SHP77 (cell line): Measurements from ENCODE around the gene ZNF230.

Experiments
- DNase-seq, 2 experiments: peaks; one replicate each; lab custom pipeline; 2025; lab: John Stamatoyannopoulos, UW

ZNF230 gene

DNA sequence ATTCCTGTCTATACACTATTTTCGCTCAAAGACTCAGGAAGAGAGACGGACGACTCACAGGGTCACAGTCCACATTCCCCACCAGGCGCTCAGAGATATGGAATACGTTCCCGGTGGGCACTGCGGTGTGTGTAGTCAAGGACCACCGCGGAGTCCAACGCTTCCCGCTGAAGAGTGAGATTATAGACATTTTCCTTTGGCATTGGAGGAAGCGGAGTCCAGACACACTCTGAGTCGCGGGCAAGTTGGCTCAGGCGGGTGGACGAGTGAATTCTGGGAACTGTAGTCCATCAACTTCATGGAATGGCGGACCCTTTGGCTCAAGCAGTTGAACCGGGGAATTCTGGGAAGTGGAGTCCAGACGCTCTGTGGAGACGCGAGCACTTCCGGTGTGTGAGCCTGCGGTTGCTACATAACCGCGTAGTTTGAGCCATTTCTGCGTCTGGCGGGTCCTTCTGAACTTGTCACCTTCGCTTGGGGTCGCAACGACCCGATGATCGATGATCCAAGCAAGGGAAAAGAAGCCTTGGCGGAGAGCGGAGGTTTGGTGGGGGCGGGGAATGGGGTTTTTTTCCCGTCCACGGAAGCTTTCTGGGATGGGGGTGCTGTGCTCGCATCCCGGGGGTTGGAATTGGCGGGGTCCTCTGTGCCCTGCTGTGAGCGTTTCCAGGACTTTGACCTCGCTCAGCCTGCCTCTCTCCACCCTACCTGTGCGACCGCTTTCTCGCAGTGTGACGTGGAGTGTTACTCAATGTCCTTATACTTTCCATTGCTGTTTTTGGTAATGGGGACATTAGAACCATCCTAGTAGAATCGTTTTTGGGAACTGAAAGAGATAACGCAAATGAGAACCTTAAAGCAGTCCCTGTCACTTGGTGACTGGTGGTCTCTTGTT is at the start of gene ZNF230:
ZNF230 (plus strand) TSS at position 392 of the 895 bp plus-strand sequence. CDS start 4,122 bp downstream, outside the sequence.
- peak; percentile 95 to 97 for DNase-seq

DNA sequence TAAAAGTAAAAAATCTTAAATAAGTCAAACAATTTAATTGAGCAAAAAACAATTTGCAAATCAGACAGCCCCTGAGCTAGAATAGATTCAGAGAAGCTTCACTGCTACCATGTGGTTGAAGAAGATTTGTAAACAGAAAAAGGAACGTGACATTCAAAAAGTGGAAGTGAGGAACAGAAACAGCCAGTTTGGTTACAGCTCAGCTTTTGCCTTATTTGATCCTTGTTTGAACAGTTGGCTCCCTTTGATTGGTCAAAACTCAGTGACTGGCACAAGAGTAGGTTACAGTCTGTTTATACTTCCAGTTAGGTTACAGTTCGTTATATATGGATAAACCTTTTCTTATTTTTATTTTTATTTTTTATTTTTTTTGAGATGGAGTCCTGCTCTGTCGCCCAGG is 45.9 kb upstream of the ZNF230 start:
- DNase-seq, result no peak

DNA sequence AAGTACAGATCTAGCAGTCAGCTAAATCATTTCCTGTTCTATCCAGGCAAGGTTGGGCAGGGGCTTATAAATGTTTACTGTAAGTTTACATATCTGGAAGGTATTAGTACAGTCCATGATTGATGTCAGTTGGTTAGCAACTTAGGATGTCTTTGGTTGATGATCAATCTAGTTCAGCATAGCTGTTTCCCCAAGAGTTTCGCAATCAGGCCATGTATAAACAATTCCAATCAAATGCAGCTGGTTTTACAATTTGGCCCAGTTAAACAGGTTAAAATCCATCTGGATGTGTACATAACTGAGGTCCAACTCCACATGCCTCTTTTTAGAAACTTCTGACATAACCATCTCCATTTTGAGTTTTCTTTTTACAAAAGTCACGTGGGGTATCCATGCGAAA is 44.9 kb upstream of the ZNF230 start:
- no peak for DNase-seq

- DNase-seq, result no peak
These were observed 42.3 kb upstream of the ZNF230 start for GRCh38 chr19:43960411-43960810.

- DNase-seq, result no peak
These were observed 36.6 kb upstream of the ZNF230 start for GRCh38 chr19:43966079-43966694.

- DNase-seq, result no peak
These were observed 26.0 kb upstream of the ZNF230 start for GRCh38 chr19:43976732-43977131.

- DNase-seq, result no peak
These were observed 19.2 kb upstream of the ZNF230 start for GRCh38 chr19:43983544-43983911.

DNA sequence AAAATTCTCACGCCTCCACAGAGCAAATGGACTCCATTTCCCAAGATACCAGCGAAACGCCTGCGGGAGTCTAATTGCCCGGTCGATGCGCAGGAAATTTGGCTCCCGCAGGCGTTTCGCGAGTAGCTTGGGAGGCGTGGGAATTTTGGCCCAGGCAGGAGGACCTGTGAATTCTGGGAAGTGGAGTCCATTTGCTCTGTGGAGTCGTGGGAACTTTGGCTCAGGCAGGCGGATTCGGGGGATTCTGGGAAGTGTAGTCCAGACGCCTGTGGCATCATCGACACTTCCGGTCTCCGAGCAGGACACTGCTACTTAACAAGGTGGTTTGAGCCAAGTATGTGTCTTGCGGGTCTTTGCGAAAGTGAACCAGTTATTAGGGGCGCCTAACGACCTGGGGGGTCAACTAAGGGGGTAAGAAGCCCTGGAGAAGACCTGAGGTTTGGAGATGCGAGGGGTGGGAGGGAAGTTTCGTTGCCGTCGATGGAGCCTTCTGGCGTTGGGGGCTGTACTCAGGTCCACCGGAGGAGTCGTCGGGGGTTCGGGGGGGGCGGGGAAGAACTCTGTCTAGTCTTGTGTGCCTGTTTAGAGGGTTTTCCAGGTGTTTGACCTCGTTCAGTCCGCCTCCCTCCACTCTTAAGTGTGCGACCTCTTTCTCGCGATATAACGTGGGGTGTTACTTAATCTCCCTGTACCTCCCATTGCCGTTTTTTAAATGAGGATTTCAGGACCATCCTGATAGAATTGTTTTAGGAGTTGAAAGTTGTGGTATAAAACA is 18.7 kb upstream of the ZNF230 start, which contains the start of gene ZNF155:
ZNF155 (plus strand) TSS at position 277 of the 775 bp plus-strand sequence. CDS start 4,356 bp downstream, outside the sequence.
- peak; percentile 98 for DNase-seq

- no peak for DNase-seq
These were observed 18.1 kb upstream of the ZNF230 start for GRCh38 chr19:43984687-43985000.

DNA sequence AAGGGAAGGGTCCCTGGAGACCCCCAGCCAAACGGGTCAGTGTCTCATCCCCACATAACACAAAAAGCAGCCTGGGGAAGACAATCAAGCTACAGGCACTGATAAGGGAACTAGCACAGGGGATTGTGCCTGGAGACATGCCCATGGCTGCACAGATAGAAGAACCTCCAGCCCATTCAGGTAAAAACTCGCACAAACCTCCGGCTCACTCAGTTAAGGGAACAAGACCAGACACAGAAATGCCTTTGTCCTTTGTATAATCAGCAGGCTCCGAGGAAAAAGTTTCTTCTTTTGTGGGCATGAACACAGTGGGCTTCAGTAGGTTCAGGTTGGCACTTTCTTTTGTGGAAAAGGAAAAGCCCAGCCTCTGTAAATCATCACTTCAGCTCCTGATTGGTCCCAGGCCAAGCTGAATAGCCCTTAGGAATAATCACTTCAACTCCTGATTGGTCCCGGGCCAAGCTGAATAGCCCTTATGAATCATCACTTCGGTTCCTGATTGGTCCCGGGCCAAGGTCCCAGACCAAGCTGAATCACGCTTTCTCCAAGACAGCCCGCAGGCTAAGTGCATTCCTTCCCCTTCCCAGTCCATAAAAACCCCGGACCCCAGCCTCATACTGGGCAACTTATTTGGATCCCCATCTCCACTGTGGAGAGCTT is 5.0 kb upstream of the ZNF230 start:
- DNase-seq, result no peak

DNA sequence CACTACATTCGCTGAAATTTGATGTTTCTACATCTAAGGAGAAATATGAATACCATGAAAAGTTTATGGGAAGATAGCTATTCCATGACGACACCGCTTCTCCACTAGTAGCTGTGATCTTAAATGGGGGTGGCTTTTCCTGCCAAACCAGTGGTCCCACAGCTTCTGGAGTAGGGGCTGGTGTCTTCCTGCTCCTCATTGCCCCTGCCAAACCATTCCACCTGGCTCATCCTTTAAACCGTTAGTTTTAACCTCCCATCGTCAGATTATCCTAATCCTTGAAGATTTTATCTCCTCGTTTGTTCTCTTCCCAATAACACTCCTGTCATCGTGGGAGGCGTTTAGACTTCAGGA is 568 bp upstream of the ZNF230 start:
- DNase-seq, result no peak

DNA sequence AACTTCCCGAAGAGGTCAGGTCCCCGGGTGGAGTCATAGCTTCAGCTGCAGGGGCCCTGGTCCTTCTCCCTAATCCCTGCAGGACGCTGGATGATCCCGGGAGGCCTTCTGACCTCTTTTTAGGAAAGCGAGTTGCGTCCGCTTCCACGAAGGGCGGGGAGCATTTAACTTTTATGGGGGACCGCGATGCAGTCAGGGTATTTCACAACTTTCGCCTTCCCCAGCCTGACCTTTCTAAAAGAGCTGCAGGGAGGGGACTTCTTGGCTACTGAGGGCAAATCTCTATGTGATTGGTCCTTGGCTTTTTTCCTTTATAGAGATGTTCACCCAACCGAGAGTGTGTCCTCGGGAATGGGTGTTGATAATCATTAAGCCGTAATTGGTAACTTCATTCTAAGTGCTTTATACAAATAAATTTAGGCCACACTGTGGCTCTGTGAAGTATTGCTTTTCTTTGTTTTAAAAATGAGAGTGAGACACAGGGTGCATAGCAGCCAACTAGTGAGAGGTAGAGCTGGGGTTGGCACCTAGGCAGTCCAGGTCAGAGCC is 778 bp downstream of the ZNF230 start:
- peak in 1 of 2 experiments; percentile 2 for DNase-seq

GRCh38 chr19:44005973-44006372 is 3.2 kb downstream of the ZNF230 start:
- no peak for DNase-seq

DNA sequence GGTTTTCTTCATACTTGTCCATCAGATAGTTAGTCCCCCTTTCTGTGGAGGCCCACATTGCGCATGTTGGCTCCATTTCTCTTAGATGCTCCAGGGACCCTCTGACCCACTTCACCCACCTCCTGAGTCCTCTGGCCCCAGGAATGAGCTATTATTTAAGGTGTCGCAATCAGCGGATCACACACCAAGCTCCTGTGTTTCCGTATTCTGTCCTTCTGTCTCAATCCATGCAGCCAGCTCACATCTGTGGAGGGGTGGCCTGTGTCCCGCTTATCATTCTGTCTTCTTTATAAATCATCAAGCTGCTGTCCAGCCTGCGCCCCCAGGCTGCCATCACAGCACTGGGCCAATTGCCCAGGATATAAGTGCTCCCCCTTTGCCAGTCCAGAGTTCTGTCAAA is 4.7 kb downstream of the ZNF230 start:
- DNase-seq, result no peak

GRCh38 chr19:44010468-44010867 is 7.7 kb downstream of the ZNF230 start:
- no peak for DNase-seq

DNA sequence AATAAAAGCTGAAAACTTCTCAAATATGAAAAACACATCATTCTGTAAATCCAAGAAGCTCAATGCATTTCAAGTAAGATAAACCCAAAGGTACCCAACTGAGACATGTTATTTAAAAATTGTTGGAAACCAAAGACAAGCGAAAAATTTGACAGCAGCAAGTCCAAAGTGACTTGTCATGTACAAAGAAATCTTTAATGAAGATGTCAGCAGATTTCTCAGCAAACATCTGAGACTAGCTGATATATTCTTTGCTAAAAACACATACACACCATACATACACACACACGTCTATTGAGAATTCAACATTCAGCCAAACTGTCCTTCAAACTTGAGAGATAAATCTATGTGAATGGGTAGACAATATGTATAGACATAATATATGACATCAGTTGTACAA is 16.7 kb downstream of the ZNF230 start:
- DNase-seq, result no peak

DNA sequence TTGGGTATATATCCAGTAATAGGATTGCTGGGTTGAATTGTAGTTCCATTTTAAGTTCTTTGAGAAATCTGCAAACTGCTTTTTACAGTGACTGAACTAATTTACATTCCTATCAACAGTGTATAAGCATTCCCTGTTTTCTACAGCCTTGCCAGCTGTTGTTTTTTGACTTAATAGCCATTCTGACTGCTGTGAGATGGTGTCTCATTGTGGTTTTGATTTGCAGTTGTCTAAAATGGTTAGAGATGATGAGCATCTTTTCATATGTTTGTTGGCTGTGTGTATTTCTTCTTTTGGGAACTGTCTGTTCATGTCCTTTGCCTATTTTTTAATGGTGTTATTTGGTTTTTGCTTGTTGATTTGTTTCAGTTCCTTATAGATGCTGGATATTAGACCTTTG is 18.5 kb downstream of the ZNF230 start:
- DNase-seq, result no peak

GRCh38 chr19:44024900-44025216 is 22.1 kb downstream of the ZNF230 start:
- DNase-seq, result no peak

DNA sequence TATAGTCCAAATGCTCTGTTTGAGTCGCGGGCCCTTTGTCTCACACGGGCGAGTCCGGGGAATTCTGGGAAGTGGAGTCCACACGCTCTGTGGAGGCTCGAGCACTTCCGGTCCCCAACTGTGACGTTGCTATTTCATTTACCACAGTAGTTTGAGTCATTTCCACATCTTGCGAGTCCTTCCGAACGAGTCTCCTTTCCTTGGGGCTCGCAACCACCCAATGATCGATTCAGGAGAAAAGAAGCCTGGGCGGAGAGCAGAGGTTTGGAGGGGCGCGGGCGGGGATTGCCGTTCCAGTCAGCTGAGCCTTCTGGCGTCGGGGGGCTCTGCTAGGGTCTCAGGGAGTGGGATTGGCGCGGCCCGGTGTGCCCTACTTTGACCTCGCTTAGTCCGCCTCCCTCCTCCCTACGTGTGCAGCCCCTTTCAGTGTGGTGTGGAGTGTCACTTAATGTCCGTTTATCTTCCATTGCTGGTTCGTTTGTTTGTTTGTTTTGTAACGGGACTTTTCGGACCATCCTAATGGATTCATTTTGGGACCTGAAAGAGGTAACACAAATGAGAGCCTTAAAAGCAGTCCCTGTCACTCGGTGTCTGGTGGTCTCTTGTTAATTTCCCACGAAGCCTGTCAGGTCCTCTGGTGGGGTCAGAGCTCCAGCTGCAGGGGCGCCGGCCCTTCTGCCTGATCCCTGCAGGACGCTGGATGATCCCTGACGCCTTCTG is 22.6 kb downstream of the ZNF230 start, which contains the start of gene ZNF222:
ZNF222 (plus strand) TSS at position 163 of the 720 bp plus-strand sequence; CDS start at position 221, 58 bp downstream.
- peak; percentile 78 to 88 for DNase-seq

- no peak for DNase-seq
These were observed 23.9 kb downstream of the ZNF230 start for GRCh38 chr19:44026622-44027021.

- no peak for DNase-seq
These were observed 29.3 kb downstream of the ZNF230 start for GRCh38 chr19:44032001-44032610.
